GM19240 (cell line): ENCODE results near the gene RNF182.
"Not testable (repeated sequence)": the region's sequence is repeated elsewhere in the genome, so short reads cannot be mapped to it uniquely, and the experiment has no call there.

Experiments used
- DNase-seq: peaks from one replicate; pipeline ENCODE4 v3.0.0; 2011; ENCODE audit warnings: low spot score; ENCODE audit not compliant: insufficient read length

Gene RNF182

DNA sequence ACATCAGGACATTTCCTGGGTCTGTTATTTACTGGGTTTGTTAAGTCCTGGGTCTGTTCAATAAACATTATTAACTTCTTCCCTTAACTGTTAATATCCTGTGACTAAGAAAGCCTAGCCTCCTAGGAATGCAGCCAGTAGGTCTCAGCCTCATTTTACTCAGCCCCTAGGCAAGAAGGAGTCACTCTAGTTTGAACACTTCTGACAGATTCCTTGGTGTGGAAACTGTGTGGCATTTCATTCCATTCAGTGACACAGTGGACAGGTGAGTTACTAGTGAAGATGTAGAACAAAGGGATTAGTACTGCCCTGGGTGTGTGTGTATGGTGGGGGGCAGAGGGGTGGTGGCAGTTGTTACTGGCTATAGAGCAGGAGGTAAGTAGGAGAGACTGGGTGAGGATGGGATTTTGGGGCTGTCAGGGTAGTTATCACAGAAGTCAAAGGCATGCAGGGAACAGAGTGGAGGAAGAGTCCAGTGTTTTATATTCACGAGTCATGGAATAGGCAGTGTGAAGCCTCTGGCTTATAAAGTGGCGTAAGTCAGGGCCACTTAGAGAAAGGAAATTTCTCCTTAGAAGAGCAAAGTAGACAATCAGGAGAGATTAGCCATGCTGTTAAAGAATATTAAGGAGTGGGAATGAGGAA is 28.4 kb downstream of the RNF182 start:
- no peak for DNase-seq

DNA sequence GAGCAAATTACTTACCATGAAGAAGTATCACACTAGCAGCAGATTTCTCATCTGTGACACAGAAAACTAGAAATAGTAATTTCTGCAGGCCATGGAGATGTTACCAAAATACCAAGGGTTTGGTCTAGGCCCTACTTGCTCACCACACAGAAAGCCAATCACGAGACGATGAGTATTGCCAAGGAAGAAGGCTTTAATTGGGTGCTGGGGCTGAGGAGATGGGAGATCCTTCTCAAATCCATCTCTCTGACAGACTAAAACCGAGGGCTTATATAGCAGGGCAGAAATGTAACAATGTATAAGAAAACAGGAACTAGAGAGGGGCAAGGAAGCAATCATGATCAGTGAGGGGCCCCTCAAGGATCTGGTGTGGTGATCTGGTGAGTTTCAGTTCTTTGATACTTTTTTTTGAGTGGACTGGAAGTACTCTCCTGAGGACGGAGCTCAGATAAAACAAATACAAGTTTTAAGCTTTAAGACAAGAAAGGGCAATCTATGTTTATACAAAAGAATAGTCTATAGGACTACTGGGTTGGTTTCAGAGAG is 40.9 kb downstream of the RNF182 start:
- no peak for DNase-seq

DNA sequence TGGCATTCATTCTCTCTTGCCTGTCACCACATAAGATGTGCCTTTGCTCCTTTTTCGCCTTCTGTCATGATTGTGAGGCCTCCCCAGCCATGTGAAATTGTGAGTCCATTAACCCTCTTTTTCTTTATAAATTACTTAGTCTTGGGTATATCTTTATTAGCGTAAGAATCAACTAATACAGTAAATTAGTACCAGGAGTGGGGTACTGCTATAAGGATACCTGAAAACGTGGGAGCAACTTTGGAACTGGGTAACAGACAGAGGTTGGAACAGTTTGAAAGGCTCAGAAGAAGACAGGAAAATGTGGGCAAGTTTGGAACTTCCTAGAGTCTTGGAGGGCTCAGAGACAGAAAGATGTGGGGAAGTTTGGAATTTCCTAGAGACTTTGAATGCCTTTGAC is 46.6 kb downstream of the RNF182 start:
- DNase-seq, result no peak

DNA sequence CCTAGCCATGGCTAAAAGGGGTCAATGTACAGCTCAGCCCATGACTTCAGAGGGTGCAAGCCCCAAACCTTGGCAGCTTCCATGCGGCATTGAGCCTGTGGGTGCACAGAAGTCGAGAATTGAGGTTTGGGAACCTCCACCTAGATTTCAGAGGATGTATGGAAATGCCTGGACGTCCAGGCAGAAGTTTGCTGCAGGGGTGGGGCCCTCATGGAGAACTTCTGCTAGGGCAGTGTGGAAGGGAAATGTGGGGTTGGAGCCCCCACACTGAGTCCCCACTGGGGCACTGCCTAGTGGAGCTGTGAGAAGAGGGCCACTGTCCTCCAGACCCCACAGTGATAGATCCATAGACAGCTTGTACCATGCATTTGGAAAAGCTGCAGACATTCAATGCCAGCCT is 47.9 kb downstream of the RNF182 start:
- DNase-seq, result not testable (repeated sequence)

DNA sequence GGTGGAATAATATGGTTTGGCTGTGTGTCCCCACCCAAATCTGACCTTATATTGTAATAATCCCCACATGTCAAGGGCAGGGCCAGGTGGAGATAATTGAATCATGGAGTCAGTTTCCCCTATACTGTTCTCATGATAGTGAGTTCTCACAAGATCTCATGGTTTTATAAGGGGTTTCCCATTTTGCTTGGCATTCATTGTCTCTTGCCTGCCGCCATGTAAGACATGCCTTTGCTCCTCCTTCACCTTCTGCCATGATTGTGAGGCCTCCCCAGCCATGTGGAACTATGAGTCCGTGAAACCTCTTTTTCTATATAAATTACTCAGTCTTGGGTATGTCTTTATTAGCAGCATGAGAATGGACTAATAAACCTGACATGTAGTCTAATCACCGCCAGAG is 48.7 kb downstream of the RNF182 start:
- DNase-seq, result not testable (repeated sequence)

DNA sequence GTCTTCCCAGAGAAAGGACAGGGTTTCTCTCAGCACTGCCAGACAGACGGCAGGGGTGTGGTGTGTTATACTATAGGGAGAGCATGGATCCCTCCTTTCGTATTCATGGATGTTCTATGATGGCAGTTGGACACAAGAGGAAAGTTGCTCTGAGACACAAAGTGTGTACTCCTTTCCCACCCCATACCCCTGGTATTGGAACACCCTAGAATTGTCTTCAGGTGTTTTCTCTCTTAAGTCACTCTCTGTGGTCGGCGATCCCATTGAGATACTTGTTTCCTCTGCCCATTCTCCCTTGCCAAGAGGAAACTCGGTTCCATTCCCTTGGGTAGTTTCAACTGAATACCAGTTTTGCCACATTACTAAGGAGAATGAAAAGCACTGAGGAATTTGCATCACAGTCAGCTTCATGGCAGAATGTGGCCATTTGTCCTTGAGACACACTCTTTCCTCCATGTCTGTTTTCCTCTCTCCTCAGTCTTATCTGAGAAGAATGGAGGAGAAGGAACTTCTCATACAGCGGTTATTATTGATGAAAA is 53.4 kb downstream of the RNF182 start:
- no peak for DNase-seq

DNA sequence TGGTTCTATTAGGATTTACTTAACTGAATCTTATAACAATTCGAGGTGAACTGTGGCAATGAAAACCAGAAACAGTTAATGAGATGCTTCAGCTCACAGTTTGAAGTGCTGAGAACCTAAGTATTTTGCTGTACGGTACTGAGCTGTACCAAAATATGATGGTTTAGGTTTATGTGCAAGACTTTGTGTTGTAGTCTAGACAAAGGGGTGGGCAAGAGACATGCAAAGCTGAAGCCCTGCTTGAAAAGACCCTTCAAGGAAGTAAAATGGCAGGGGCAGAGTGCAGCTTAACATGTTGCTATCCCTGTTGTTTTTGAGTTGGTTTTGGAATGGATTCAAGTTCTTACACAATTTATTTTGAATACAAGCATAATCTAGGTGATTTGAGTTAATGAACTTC is 54.0 kb downstream of the RNF182 start:
- DNase-seq, result no peak

DNA sequence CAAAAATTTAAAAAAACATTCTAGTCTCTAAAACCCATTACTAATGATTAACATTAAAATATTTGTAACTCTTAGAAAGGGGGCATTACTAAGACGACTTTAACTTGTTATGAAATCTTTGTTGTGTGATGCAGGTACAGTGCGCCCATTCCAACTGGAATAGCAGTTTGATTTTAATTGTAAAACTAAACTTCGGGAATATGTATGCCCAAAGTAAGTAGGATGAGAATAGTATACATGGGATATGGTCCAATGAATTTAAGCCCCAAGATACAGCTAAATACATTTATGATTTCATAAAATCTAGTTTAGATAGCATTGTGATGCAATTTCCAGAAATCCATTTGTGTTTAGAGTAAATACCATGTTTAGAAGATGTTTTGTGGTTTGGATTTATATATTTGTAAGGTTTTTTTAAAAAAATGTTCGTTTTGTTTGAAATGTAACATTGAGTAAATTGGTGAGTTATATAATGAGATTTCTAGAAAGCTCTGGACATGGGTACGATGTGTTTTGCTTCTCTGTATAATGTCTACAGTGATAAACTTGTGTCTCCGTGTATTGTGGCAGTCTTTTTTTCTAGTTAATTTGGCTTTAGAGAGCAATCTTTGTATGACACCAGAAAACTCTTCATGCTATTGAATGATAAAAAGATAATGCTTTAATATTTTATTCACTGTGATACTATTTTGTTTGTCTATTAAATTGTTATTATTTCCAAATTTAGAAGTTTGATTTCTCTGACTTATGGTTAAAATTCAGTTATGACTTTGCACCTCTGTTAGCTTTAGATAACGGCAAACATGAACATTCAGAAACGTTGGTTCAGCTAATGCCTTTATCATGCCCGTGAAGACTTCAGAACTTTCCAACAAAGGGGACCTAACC is 54.8 kb downstream of the RNF182 start:
- DNase-seq, result no peak

DNA sequence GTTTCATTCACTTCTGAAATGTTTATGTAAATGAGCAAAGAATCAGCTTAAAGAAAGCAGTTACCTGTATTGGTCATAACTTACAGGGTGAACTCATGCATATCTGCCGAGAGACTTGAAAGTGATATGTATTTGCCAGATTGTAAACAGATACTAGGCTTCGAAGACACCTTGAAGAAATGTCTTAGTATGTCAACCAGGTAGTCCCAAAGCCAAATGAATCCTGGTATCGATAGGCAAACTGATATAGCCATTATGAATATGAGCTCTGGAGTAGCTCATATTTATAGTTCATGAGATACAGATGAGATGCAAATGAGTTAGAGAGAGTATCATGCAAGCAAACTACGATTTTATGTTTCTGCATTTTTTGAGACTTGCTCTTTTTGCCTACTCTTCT is 55.8 kb downstream of the RNF182 start:
- DNase-seq, result no peak

DNA sequence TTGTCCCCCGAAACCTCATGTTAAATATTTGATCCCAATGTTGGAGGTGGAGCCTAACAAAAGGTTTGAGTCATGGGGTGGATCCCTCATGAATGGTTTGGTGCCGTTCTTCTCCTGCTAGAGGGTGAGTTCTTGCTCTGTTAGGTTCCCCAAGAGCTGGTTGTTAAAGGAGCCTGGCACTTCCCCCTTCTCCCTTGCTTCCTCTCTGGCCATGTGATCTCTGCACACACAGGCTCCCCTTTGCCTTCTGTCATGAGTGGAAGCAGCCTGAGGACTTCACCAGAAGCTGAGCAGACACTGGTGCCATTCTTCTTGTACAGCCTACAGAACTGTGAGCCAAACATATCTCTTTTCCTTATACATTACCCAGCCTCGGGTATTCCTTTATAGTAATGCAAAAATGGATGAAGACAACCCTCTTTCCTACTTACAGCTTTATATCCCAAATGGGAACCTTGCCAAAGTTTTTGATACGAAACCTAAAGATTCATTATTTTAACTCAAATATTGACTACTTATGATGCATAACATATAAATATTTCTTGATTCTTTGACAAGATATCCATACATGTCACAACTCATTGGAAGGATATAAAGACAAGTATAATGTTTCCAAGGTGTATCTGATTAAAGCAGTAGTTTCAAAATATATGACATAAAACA is 61.0 kb downstream of the RNF182 start:
- no peak for DNase-seq

DNA sequence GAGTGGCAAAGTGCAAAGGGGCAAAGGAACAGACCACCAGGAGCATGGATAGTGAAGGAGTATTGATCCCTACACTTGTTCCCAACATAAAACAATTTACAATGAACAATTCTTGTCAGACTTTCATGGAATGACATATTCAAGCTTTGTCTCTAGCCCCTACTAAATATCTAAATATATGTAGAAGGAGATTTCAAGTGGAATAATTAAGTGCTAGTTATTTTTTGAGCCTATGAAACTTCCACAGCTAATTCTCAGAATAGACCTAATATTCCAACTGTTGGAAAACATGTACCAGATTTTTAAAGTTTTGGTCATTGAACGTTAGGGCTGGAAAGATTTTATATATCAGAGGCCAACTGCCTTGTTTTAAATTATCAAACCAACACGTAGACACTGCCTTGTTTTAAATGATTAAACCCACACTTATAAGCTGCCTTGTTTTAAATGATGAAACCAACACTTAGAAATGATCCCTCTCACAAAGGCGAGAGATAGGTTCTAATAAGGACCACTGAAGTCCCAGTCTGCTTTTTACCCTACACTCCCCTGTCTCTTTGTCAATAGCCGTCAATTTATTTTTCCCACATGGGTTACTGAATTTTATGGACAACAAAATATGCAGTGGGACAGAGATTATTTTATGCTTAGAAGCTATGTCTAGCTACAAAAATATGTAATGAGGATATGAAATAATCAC is 62.1 kb downstream of the RNF182 start:
- DNase-seq, result no peak

DNA sequence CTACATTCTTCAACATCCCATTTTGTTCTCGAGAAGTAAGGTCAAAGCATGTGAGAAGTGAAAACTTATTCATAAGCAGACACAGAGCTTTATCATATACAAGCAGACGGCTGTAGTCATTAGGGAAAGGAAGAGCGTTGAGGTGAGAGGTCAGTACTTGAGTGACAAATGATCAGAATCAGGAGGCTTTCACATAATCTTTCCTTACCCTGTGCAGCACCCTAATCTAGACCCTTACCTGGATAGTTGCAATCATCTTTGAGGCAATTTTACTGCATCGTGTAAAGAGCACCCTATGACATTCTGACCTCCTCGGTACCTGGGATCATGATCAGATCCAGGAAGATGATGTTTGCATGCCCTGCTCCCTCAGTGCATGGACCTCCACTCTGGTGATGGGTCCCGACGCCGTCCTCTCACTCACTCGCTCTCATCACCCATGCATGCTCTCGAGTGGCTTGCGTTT is 62.7 kb downstream of the RNF182 start:
- no peak for DNase-seq

DNA sequence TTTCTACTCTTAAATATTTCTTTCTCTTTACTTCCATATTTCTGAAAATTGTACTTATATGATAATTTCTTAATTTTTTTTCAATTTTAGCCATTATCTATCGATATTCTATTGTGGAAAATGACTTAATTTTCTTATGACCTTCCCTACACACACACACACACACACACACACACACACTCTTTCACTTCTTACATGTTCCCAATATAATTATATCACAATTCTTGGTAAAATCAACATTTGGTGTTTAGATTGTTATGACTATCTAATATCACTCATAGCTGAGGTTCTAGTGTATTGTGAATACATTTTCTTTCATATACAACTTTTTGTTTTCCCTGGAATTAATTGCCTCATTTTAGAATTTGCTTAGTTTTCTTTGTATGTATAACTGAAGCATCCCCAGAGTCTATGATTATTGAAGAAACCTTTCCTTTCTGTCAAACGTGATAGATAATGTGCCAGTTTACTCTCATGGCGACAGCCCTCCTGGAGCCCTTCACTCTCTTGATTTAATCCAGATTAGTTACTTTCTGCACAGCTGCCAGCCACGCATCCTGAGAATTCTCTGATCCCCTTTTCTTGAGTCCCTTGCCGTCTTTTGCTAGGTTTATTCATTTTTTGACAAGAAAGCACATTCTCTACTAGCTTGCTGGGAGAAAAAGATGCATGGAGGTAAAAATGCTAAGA is 63.4 kb downstream of the RNF182 start:
- no peak for DNase-seq

DNA sequence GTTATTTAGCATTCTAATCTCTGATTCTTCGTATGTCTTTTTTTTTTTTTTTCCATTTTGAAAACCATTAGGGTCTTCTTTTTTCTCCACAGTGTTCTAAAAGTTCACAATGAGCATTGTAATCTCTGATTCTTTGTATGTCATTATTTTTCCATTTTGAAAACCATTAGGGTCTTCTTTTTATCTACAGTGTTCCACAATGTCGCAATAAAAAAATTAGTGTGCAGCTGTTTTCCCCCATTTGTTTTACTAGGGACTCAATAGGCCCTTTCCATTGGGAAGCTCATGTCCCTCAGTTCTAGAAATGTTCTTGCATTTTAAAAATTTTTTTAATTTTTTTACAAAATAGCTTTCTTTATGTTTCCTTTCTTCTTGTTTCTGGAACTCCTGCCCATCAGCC is 64.2 kb downstream of the RNF182 start:
- no peak for DNase-seq

DNA sequence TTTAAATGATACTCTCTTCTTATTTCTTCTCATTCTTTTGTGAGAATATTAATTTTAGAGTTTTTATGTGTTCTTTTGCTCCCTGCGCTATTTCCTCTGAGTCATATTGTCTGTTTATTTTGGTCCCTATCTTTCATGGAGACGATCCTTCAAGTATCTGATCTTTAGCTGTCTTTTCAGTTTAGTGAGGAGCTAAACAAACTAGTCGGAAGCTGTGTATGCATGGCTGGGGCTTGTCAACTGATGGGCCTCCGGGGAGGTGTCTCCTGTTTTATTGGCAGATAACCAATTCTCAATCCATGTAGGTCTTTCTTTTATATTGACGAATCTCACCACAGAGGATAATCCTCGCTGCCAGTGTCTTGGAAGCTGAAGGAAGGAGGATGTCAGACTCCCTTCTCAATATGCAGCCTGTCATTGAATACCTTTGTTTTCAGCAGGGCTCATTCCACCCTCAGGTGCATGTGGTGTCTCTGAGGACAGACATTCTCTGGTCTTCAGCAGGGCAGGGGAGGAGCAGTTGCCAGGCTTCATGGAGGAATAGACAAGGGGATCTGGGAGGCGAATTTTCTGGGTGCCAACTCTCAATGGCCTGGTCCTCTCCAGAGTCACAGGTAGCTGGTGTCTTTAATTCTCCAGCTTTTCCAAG is 64.9 kb downstream of the RNF182 start:
- no peak for DNase-seq

DNA sequence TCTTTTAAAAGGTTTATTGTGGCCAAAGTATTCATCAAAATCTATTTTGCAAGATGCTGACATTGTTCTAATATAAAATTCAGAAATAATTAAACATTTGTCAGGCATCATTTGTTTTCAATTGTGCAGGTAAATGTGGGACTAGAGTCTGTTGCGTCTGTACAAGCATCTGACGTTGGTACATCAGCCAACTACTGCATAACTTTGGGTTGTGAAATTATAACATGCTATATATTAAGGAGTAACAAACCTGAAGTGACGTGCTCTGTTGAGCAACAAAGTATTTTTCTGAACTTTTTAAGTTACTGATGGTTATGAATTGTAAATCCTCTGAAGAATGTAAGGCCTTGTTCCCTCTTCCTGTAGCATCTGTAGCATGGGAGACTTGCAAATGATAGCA is 66.0 kb downstream of the RNF182 start:
- DNase-seq, result no peak

DNA sequence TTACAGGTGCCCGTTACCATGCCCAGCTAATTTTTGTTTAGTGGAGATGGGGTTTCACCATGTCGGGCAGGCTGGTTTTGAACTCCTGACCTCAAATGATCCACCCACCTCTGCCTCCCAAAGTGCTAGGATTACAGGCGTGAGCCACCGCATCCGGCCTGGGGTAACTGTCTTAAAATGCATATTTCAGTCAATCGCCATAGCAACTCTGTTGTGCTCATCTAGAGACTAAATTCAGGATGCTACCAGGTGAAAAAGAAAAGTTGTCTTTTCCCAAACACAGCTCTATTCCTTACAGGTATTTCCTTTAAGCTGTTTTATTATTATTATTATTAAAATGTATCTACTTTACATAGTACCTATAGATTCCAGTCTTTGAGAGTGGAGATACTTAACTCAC is 66.6 kb downstream of the RNF182 start:
- DNase-seq, result no peak

DNA sequence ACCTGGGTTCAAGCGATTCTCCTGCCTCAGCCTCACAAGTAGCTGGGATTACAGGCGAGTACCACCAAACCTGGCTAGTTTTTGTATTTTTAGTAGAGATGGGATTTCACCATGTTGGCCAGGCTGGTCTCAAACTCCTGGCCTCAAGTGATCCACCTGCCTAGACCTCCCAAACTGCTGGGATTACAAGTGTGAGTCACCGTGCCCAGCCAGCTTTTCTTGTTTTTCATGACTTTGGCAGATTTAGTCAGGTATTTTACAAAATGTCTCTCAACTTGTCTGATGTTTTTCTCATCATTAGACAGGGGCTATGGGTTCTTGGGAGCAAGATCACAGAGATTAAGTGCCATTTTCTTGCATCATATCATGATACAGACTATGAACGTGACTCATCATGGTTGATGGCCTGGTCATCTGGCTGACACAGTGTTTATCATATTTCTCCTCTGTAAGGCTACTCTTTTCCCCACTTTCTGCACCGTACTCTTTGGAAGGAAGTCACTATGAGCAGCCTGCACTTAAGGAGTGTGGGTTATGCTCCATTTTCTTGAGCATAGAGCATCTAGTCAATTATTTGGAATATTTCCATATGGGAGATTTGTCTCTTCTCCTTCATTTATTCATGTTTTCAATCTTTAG is 67.8 kb downstream of the RNF182 start:
- DNase-seq, result no peak

DNA sequence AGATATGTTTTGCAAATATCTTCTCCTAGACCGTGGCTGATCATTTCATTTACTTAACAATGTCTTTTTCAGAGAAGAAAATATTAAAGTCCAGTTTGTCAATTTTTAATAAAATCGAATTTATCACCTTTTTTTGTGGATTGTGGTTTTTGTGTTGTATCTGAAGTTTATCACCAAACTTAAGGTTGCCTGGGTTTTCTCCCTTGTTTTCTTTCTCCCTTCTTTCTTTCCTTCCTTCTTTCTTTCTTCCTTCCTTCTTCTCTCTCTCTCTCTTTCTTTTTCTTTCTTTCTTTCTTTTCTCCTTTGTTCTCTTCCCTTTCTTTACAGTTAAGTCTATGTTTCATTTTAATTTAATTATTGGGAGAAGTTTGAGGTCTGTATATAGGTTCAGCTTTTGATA is 68.7 kb downstream of the RNF182 start:
- DNase-seq, result no peak

DNA sequence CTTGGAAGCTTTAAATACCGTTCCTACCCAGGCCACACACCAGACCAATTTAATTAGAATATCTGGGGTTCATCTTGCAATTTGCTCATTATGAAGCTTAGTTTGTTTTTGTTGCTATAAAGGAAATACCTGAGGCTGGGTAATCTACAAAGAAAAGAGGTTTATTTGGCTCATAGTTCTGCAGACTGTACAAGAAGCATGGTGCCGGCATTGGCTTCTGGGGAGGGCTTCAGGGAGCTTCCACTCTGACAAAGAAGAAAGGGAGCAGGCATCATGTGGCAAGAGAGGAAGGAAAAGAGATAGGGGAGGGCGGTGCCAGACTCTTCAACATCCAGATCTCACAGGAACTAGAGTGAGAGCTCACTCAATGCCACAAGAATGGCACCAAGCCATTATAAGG is 73.6 kb downstream of the RNF182 start:
- DNase-seq, result no peak
